OCI-LY1 (cell line): ENCODE data around the gene C7orf25.

ENCODE experiments used
- H2AFZ ChIP-seq: fragments of 200-600 bp; sonication (generic), shearing (Covaris generic); 2 replicates; pipeline ENCODE4 v1.6.0; 2014; ENCODE audit warnings: antibody characterized with exemption, mild to moderate bottlenecking, low read length
- H3F3A ChIP-seq: fragments of 200-600 bp; sonication (generic), shearing (Covaris generic); 2 replicates; pipeline ENCODE4 v1.6.0; 2014; ENCODE audit warnings: mild to moderate bottlenecking, antibody characterized with exemption, low read length, moderate library complexity; ENCODE audit not compliant: insufficient read depth
- H3K27ac ChIP-seq: fragments of 200-600 bp; sonication (generic); 2 replicates; pipeline ENCODE4 v1.5.1; 2014; ENCODE audit warnings: low read length, mixed run types, mild to moderate bottlenecking, low read depth; ENCODE audit not compliant: poor library complexity, severe bottlenecking
- H3K27me3 ChIP-seq: fragments of 200-600 bp; sonication (generic); 2 replicates; pipeline ENCODE4 v1.6.0; 2014; ENCODE audit warnings: antibody characterized with exemption, mild to moderate bottlenecking, low read length, moderate library complexity; ENCODE audit not compliant: insufficient read depth
- H3K36me3 ChIP-seq: fragments of 200-600 bp; sonication (generic); 2 replicates; pipeline ENCODE4 v1.6.1; 2014; ENCODE audit warnings: mild to moderate bottlenecking, antibody characterized with exemption, low read length, moderate library complexity, mixed read lengths; ENCODE audit not compliant: insufficient read depth
- H3K4me1 ChIP-seq: fragments of 200-600 bp; sonication (generic); 2 replicates; pipeline ENCODE4 v1.5.1; 2014; ENCODE audit warnings: mild to moderate bottlenecking, low read length, moderate library complexity; ENCODE audit not compliant: insufficient read depth, severe bottlenecking
- H3K4me2 ChIP-seq: fragments of 200-600 bp; sonication (generic), shearing (Covaris generic); 2 replicates; pipeline ENCODE4 v1.6.1; 2014; ENCODE audit warnings: low read length
- H3K4me3 ChIP-seq: fragments of 200-600 bp; sonication (generic); 2 replicates; pipeline ENCODE4 v1.5.1; 2014; ENCODE audit warnings: low read length, low read depth, mild to moderate bottlenecking, mixed read lengths; ENCODE audit not compliant: poor library complexity, severe bottlenecking
- H3K79me2 ChIP-seq: fragments of 200-600 bp; shearing (Covaris generic); 2 replicates; pipeline ENCODE4 v1.6.1; 2016; ENCODE audit warnings: mixed run types, low read length, mixed read lengths; ENCODE audit not compliant: insufficient read depth
- H3K9ac ChIP-seq: fragments of 200-600 bp; sonication (generic), shearing (Covaris generic); 2 replicates; pipeline ENCODE4 v1.6.1; 2014; ENCODE audit warnings: mild to moderate bottlenecking, low read length, mixed read lengths
- H3K9me2 ChIP-seq: fragments of 200-600 bp; sonication (generic), shearing (Covaris generic); 2 replicates; pipeline ENCODE4 v1.6.1; 2014; ENCODE audit warnings: low read depth, mild to moderate bottlenecking, low read length, mixed read lengths
- H3K9me3 ChIP-seq: fragments of 200-600 bp; shearing (Covaris generic); 2 replicates; pipeline ENCODE4 v1.6.1; 2014; ENCODE audit warnings: low read length, mixed read lengths
- H4K20me1 ChIP-seq: fragments of 200-600 bp; sonication (generic), shearing (Covaris generic); 2 replicates; pipeline ENCODE4 v1.6.0; 2016; ENCODE audit warnings: mild to moderate bottlenecking, low read length; ENCODE audit not compliant: insufficient read depth
- CTCF ChIP-seq: fragments of 200-600 bp; sonication (generic), shearing (Covaris generic); IDR thresholded peaks from 2 replicates; pipeline ENCODE4 v1.5.1; 2017; ENCODE audit warnings: mild to moderate bottlenecking, antibody characterized with exemption, low read length, moderate library complexity, mixed read lengths
- EZH2 ChIP-seq: fragments of 200-600 bp; sonication (generic), shearing (Covaris generic); IDR thresholded peaks from 2 replicates; pipeline ENCODE4 v1.8.0; 2017; ENCODE audit warnings: borderline replicate concordance, mixed run types, mild to moderate bottlenecking, antibody characterized with exemption, low read length, moderate library complexity, mixed read lengths

C7orf25 gene

DNA sequence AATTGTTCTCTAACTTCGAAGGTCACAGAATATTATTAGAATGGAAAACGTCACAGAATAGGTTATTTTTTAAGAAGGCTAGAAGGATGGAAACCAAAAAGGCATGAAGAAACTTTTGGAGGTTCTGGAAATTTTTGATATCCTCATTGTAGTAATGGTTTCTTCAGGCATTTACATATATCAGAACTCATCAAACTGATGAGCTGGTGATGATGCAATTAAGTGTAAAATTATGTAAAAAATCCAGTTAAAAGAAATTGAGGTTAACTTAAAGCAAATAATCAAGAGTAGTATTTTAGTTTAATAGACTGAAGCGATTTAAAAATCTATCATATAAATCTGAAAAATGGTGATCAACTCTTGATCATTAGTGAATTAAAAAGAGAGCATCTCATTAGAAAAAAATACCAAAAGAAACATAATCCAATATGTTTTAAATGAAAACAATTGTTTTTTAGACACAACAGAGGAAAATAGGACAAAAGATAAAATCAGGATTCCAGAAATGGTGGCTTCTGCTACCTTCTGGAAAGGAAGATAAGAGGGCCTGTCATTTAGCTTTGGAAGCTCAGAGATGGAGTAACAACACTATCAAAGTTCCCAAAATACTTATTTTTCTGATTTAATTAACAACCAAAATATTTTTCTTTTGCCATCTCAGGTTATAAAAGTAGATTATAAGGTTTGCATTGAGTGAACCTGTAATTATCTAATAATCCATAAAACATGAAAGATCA lies 10.3 kb upstream of the C7orf25 start:
- H3K27ac ChIP-seq: no peak overlapping the region
- H3K79me2 ChIP-seq: peaks cover 17% of the 10 kb centered on the region
- no peak for TF ChIP-seq EZH2
- no peak for TF ChIP-seq CTCF
- H3K9me2 ChIP-seq: no peaks in the 10 kb centered on the region
- H4K20me1 ChIP-seq: no peaks in the 10 kb centered on the region
- H3K27me3 ChIP-seq: no peaks in the 10 kb centered on the region
- no peak overlapping the region for H2AFZ ChIP-seq
- no peak overlapping the region for H3K9ac ChIP-seq
- H3F3A ChIP-seq: no peaks in the 10 kb centered on the region
- no peaks in the 10 kb centered on the region for H3K9me3 ChIP-seq
- H3K4me1 ChIP-seq: peaks cover 20% of the 10 kb centered on the region
- peaks cover 94% of the 10 kb centered on the region for H3K36me3 ChIP-seq
- H3K4me2 ChIP-seq: no peak overlapping the region
- no peak overlapping the region for H3K4me3 ChIP-seq

DNA sequence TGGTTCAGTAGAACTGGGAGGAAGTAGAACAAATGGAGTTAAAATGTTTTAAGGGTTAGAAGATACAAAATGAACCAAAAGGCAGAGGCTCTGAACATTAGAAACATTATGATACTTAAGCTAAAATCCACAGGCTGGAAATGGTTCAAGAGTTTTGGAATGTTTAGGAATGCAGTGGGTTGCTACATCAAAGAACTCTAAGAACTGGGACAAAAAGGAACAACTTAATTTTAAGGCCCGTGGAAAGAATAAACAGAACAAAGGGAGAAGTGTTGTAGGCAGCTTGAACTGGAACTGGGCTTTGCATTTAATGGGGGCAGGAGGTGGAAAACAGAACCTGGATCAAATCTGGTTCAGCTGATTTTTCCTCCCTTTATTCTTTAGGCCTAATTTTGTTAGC lies 3.5 kb upstream of the C7orf25 start:
- no peak overlapping the region for H3K9ac ChIP-seq
- no peaks in the 10 kb centered on the region for H3K9me3 ChIP-seq
- H3K79me2 ChIP-seq: no peaks in the 10 kb centered on the region
- no peaks in the 10 kb centered on the region for H3K9me2 ChIP-seq
- no peaks in the 10 kb centered on the region for H3K27me3 ChIP-seq
- H4K20me1 ChIP-seq: no peaks in the 10 kb centered on the region
- no peak overlapping the region for H3K27ac ChIP-seq
- no peak overlapping the region for H2AFZ ChIP-seq
- H3K4me3 ChIP-seq: no peak overlapping the region
- H3F3A ChIP-seq: peaks cover 12% of the 10 kb centered on the region; the same call in 1 of the 2 replicates
- H3K36me3 ChIP-seq: peaks cover 56% of the 10 kb centered on the region
- peaks cover 17% of the 10 kb centered on the region for H3K4me1 ChIP-seq
- H3K4me2 ChIP-seq: no peak overlapping the region
- no peak for TF ChIP-seq EZH2
- TF ChIP-seq CTCF: no peak

GRCh38 chr7:42914421-42915045 lies 2.7 kb upstream of the C7orf25 start:
- H3F3A ChIP-seq: peaks cover 12% of the 10 kb centered on the region; the same call in 1 of the 2 replicates
- H3K79me2 ChIP-seq: no peaks in the 10 kb centered on the region
- H3K27ac ChIP-seq: no peak overlapping the region
- no peaks in the 10 kb centered on the region for H3K9me2 ChIP-seq
- no peak overlapping the region for H3K9ac ChIP-seq
- H4K20me1 ChIP-seq: no peaks in the 10 kb centered on the region
- TF ChIP-seq CTCF (no peak), EZH2 (no peak)
- H3K27me3 ChIP-seq: no peaks in the 10 kb centered on the region
- no peak overlapping the region for H3K4me3 ChIP-seq
- H3K36me3 ChIP-seq: peaks cover 52% of the 10 kb centered on the region
- no peak overlapping the region for H2AFZ ChIP-seq
- no peaks in the 10 kb centered on the region for H3K9me3 ChIP-seq
- H3K4me2 ChIP-seq: no peak overlapping the region
- H3K4me1 ChIP-seq: peaks cover 17% of the 10 kb centered on the region
